ENCODE data around the gene STON2.

The STON2 gene

GRCh38 chr14:81392052-81392451 lies 8.1 kb downstream of the STON2 start:
- TF ChIP-seq CTCF (IDR thresholded peaks at IDR 0.05; ENCODE audit: low read depth, low read length) = no peak

GRCh38 chr14:81390696-81391095 lies 9.4 kb downstream of the STON2 start:
- TF ChIP-seq CTCF (IDR thresholded peaks at IDR 0.05; ENCODE audit: low read depth, low read length) = no peak
- no peak for DNase-seq (ENCODE audit: extremely low read depth, low read depth)

More at GRCh38 chr14:81392052-81392451, 8.1 kb downstream of the STON2 start:
- no peak for DNase-seq (ENCODE audit: extremely low read depth, low read depth)

GRCh38 chr14:81388336-81388735 lies 11.8 kb downstream of the STON2 start:
- TF ChIP-seq CTCF (IDR thresholded peaks at IDR 0.05; ENCODE audit: low read depth, low read length) = no peak
- no peak for DNase-seq (ENCODE audit: extremely low read depth, low read depth)

- DNase-seq (ENCODE audit: extremely low read depth, low read depth) = no peak
- no peak for TF ChIP-seq CTCF (IDR thresholded peaks at IDR 0.05; ENCODE audit: low read depth, low read length)
Observed at GRCh38 chr14:81386290-81386745, 13.8 kb downstream of the STON2 start.

- no peak for TF ChIP-seq CTCF (IDR thresholded peaks at IDR 0.05; ENCODE audit: low read depth, low read length)
- DNase-seq (ENCODE audit: extremely low read depth, low read depth) = no peak
Observed at GRCh38 chr14:81385886-81386285, 14.2 kb downstream of the STON2 start.

GRCh38 chr14:81385419-81385818 lies 14.7 kb downstream of the STON2 start:
- no peak for DNase-seq (ENCODE audit: extremely low read depth, low read depth)

GRCh38 chr14:81384900-81385299 lies 15.2 kb downstream of the STON2 start:
- peak; percentile 83 for DNase-seq (ENCODE audit: extremely low read depth, low read depth)
- TF ChIP-seq CTCF (IDR thresholded peaks at IDR 0.05; ENCODE audit: low read depth, low read length) = no peak

More at GRCh38 chr14:81385419-81385818, 14.7 kb downstream of the STON2 start:
- no peak for TF ChIP-seq CTCF (IDR thresholded peaks at IDR 0.05; ENCODE audit: low read depth, low read length)

Measured in AG09319 (cell line).